Activated CD4-positive, alpha-beta T cell treated with anti-CD3 and anti-CD28 coated beads, Interleukin-2, amount 50 U/mL, for 4 hours (primary cell): ENCODE measurements around the gene MED8.
A peak's percentile ranks its signal among the peaks of the same experiment; 100 is the strongest.
"Not testable (repeated sequence)": the region's sequence is repeated elsewhere in the genome, so short reads cannot be mapped to it uniquely, and the experiment has no call there.

ENCODE experiments used
- DNase-seq, 2 experiments: peaks; one replicate each; pipeline ENCODE4 v3.0.0-alpha.2; 2020

The MED8 gene

DNA sequence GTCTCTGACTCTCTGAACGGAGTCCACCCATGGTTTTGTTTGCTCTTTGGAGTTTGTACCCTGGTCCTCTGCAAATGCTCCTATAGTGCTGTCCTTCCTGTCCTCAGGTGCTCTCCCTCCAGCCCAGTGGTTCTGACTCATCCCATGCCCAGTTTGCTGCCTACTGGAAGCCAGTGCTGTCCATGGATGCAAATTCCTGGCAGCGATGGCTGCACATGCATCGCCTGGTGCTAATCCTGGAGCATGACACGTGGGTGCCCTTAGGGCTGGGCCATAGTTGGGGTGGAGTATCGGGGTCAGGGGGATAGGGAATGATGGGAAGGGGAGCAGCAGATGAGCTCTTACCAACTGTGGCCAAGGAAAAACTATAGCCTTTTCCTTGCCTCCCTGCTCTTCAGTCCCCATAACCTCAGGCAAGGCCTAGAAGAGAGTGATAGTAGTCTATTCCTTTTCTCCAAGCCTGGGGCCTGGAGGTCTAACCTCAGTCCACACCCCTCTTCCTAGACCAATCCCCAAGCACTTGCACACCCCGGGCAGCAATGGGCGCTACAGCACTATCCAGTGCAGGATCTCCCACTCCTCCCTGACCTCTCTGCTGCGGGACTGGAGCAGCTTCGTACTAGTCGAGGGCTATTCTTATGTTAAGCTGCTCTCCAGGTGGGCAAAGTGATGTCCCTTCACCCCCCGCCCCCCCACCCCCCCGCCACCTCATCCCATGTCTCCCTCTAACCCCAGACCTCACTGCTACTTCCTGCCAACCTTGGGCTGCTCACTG lies 32.6 kb upstream of the MED8 start:
- DNase-seq = no peak

DNA sequence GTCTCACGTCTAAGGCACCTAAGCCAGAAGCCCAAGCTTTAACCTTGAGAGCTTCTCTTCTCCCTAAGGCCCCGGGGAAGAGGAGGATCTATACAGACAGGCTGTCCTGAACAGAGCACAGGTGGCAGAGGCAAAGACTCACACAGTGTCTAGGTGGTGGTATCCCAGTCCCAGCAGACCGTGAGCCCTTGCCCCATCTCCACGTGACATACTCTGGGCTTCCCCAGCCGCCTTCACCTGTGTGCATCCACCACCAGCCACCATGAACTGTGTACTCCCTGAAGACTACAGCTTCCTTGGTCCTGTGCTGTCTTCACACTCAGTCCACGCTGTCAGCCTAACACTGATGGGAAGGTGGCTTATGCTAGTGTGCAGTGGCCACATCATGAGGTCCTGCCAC lies 31.8 kb upstream of the MED8 start:
- no peak for DNase-seq

DNA sequence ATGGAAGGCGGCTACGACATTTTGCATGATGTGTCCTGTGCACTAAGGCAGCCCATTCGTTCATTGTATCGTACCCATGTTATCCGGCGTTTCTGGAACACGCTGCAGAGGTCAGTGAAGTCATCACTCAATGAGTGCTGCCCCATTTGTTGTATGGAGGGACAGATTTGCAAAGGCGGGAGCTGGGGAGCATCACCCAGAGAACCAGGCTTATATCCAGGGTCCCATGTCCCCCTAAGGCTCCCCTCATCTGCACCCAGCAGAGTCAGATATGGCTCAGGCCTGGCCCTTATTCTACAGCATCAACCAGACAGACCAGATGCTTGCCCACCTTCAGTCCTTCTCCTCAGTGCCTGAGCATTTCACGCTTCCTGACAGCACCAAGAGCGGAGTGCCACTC lies 31.3 kb upstream of the MED8 start:
- DNase-seq = no peak

DNA sequence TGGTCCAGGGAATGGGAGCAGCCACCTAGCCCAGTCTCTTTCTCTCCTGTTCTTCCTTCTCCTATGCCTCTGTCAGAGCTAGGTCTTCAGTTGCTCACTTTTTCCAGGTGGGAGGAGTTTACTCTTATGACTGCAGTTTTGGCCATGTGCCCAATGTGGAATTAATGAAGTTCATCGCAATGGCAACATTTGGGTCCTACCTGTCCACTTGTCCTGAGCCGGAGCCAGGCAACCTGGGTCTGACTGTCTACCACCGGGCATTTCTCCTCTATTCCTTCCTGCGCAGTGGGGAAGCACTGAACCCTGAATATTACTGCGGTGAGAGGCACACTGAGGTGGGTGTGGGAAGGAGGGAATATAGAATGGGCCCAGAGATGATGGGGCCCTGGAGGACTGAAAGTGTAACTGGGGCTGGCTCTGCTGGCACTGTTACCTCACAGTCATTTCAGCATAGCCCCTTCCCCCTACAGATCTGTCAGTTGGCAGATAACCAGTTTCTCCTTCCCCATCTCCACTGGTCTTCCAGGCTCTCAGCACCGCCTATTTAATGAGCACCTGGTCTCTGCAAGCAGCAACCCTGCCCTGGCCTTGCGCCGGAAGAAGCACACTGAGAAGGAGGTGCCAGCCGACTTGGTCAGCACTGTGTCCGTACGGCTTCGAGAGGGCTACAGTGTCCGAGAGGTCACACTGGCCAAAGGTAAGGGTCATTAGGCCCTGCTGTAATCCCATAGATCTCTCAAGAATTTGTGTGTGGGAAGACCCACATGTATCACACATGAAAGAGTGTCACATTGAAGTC lies 30.2 kb upstream of the MED8 start:
- DNase-seq = no peak

DNA sequence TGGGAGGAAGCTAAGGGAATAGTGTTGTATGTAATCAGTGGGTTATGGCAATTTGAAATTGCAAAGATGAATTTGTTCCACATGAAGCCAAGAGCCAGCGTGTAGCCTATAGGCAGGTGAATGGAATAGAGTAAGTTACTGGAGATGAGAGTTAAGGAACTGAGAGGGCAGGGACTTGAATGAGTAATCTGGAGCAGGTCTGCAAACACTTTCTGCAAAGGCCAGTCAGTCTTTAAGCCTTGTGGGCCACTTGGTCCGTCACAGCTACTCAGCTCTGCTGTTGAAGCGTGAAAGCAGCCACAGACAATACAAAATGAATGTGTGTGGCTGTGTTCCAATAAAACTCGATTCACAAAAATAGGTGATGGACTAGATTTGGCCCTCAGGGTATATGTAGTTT lies 29.3 kb upstream of the MED8 start:
- DNase-seq = no peak

DNA sequence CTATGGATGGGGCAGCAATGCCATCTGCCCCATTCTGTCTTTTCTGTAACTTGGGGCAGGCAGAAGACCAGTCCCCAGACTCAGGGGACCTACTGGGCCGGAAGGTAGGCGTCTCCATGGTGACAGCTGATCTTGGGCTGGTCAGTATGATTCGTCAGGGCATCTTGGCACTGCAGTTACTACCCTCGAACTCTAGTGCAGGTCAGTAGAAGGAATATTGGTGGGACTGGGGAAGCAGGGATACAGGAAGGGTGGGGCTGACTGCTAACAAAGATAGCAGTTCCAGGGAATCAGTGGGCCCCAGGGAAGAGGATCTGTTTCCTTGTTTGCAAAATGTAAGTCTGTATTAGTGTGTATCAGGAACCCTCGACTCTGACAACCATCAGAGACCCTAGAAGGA lies 26.3 kb upstream of the MED8 start:
- DNase-seq = no peak

DNA sequence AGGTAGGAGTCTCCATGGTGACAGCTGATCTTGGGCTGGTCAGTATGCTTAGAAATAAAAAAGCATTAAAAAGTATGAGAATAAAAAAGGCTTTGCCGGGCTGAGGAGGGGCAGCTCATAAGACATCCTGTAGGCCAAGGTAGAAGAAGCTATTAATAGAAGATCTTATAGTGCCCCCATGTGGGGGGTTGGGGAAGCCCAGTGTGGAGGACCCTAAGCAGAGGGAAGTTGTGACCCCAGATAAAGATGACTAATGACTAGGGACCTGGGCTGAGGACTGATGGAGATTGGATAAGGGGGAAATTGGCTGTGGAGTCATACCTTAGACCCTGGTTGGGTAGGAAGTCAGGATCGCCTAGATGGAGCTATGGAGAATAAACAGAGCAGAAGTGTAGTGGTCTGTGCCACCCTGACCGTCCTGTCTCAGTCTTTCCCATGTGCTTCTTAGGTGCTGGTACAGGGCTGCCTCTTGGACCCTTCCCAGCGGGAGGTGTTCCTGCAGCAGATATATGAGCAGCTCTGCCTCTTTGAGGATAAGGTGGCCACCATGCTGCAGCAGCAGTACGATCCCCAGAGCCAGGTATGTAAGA lies 25.1 kb upstream of the MED8 start:
- DNase-seq = peak; percentile 56 to 61

DNA sequence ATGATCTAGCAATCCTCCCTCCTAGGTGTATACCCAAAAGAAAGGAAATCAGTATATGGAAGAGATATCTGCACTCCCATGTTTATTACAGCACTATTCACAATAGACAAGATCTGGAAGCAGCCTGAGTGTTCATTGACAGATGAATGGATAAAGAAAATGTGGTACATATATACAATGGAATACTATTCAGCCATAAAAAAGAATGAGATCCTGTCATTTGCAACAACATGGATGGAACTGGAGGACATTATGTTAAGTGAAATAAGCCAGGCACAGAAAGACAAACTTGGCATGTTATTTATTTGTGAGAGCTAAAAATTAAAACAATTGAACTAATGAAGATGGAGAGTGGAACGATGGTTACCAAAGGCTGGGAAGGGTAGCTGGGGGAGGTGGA lies 23.8 kb upstream of the MED8 start:
- not testable (repeated sequence) for DNase-seq

DNA sequence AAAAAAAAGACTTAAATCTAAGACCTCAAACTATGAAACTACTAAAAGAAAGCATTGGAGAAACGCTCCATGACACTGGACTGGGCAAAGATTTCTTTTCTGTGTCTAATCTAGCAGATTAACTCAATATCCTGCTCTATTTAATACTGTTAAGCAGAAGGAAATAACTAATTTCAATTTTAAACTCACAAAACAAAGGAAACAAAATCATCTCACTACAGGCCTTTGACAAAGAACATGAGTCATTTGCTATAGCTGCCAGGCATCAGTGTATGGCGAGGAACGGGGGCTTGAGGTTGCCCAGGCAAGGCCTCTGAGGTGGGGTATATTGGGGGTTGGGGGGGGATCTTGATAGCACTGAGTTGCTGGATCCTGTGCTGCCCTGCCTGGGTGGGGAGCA lies 21.0 kb upstream of the MED8 start:
- no peak for DNase-seq

DNA sequence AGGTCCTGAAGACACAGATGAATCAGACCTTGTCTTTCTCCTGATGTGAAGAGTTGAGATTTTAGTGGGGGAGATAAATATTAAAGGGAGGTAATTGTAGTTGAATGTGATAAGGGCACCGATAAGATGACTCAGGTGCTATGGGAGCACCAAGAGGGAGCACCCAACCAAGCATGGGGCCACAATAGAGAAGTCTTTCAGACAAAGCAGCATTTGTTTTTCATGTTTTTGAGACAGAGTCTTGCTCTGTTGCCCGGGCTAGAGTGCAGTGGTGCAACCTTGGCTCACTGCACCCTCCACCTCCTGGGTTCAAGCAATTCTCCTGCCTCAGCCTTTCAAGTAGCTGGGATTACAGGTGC lies 16.3 kb upstream of the MED8 start:
- no peak for DNase-seq

DNA sequence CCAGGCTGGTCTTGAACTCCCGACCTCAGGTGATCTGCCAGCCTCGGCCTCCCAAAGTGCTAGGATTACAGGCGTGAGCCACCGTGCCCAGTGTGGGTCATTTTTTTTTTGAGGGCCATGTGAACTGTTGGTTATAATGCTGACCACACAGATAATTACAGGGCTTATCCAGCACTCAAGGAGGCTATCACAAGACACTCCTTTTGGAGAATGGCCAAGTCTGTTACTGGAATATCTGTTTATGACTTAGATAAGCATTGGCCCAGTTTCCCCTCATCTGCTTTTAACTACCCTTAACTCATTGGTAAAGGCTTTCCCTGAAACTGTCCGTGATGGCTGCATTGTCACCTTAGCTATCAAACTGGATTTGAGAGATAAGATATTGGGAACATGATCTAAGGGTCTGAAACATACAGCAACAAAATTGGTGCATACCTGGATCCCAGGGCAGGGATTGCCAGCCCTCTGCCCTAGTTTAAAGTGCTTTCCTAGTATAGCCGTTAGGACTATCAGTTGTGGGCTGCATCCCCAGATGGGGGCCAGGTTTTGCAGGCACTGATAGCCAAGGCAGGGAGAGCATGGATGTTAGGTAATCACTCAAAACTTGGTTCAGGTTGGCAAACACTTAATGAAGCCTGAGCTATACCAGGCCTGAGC lies 15.7 kb upstream of the MED8 start:
- DNase-seq = no peak

DNA sequence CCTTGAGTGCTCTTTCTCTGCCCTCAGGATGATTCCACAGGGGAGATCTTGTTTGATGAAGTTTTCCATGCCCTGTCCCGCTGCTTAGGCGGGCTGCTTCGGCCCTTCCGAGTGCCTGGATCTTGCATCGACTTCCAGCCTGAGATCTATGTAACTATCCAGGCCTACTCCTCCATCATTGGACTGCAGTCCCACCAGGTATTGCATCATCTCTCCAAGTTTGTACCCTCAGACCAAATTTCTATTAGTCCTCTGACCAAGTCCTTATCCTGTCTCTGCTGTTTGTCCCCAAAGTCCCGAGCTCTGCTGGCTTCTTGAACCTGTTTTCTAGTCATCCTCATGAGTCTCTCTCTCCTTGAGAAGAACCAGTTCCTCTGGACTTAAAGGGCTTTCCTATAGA lies 14.8 kb upstream of the MED8 start:
- no peak for DNase-seq

DNA sequence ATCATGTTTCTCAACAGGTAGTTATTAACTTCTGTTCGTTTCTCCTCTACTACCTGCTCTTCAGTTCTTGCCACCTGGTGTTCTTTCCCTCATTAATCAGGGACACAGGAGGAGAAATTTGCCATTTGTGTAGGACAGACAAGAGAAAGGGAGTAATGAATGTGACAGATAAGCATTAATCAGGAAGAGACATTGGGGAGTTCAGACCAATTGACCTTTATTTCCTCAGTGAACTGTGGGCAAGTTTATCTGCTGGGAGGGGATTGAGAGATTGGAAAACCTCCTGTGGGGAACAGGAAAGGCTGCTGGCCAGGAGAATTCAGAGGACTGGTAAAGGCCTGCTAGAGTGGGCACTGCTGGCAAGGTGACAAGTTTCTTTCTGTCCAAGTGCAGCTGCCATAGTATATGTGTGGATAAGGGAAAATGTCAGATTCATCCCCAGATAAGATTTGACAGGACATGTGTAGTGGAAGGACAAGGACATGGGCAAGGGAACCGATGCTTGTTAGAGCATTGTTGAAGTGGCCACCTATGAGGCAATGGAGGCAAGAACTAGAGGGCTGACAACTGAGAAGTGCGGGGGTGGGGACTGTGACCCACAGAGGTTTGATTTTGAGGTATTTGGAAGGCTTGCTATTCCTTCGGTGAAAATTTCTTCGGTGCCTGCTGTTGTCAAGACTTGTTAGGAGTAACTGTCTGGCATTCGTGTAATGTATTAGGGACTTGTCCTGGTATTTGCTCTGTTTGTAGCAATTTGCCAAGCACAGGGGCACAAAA lies 12.7 kb upstream of the MED8 start:
- no peak for DNase-seq

DNA sequence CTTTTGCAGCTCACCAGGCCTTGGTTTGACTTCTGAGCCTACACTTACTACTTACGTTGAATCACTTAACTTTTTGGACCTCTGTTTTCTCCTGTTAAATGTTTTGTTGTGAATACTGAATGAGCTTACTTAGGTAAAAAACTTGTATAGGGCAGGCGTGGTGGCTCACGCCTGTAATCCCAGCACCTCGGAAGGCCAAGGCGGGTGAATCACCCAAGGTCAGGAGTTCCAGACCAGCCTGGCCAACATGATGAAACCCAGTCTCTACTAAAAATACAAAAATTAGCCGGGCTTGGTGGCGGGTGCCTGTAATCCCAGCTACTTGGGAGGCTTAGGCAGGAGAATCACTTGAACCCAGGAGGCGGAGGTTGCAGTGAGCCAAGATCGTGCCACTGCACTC lies 10.8 kb upstream of the MED8 start:
- DNase-seq = not testable (repeated sequence)

DNA sequence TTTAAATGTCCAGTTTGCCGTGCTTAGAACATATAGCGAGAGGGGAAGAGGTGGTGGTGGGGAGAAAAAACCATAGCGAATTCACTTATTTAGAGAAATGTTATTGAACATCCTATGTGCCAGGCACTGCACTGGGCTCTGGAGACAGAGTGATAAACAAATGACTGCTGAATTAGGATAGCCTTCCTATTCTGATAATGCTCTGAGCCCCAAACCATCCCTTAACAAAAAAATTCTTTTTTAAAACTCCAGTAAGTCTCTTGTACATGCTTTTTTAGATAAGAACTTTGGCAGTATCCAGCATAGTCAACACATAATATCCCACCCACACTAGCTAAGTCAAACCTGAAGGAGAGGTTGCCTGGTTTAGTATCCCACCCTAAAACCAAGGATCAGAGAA lies 8.6 kb upstream of the MED8 start:
- DNase-seq = no peak

DNA sequence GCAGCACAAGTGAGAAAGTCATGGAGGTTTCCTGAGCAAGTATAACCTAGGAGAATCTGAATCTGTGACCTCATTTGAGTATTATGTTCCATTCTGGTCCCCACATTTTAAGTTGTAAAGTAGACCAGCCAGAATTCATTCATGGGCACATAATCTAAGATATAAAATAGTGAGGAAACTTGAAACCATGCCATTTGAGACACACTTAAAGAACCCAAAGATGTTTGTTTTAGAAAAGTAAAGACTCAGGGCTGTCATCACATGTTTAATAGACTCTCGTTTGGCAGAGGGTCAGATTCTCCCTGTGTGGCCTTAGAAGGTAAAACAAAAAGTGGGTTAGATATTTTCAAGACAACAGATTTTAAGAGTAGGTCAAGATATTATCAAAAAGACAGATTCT lies 6.5 kb upstream of the MED8 start:
- DNase-seq = no peak

DNA sequence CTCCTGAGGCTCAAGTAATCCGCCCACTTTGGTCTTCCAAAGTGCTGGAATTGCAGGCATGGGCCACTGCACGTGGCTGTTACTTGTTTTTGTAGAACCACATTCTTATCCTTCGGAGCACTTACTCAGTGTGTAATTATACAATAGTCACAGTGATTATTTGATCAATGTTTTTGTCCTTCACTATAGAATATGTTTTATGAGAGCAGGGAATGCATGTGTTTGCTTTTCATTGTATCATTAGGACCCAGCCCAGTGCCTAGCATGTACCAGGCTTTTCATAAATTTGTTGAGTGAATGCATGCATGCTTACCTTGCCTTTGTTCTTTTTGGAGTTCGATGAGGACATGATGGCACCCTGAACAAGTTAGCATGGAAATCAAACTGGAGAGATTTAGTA lies 5.9 kb upstream of the MED8 start:
- no peak for DNase-seq

DNA sequence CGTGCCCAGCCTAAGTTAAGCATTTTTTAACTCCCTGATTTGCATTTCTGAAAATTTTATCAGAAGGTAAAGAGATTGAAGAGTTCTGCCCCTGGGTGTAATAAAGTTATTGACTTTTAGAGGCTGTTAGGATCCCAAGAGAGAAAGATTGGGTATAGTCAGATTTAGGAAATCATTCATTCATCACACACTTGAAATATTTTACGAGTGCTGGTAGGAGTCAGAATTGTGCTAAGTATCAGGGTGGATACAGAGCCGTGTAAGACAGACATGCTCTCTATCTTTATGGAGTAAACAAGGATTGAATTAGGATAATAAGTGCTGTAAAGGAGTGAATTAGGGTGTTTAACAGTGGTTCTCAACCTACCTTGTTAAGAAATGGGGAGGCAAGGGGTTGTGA lies 3.1 kb upstream of the MED8 start:
- DNase-seq = no peak

DNA sequence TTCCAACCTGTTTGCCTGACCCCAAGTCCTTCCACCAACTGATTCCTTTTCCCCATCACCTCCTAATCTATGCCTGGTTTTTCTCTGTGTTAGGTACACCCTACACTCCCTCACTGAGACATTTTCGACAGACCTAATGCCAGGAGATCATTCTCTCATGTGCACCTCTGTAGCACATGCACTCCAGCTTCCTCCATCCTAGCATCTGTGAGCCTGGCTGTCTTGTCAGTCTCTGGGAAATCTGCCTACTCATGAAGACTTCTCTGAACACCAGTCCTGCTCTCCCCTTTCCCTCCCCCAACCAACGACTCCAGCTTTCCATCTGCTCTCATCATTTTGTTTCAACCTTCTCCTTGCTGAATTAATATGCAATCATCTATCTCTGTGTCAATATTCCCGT lies 987 bp downstream of the MED8 start:
- DNase-seq = no peak

DNA sequence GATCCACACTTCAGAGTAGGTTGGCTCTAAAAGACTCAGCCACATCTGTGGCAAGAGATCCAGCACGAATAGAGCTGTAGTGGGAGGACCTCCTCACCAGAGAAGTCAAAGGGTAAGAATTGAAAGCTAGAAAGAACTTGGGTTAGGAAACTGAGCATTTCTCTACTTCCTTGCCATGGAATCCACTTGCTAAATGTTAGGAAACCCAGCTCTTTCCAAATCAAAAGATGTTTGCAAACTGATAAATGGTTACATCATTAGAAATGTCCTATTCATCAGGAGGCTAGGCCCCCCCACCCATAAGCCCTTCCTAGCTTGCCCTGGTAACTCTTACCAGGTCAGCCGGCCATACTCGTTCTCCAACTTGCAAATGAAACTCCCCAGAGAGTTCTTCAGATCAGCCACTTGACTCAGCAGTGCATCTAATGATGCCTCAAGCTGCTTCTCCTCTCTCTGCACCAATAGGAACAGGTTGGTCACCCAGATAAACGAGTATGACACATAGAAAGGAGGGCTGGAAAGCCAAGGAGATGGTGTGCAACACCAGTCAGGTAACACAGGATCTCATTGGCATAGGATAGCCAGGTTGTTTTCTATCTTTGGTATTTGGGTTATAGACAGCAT lies 1.5 kb downstream of the MED8 start:
- DNase-seq = no peak

DNA sequence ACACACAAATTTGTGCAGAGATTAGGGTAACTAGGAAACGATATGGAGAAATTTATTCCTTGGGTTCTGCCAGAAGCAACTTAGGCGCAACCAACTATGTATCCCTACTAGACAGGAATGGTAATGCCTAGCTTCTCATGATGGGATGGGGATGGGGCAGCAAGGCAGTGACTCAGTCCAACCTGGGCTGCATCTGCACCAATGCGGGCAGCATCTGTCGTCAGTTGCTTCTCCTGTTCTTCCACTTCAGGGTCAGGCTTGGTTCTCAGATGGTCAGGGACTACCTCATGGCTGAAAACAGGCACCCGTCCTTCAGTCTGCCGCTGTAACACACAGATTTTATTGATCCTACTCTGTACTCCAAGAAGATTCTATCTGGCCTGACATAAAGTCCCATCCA lies 2.9 kb downstream of the MED8 start:
- DNase-seq = no peak

DNA sequence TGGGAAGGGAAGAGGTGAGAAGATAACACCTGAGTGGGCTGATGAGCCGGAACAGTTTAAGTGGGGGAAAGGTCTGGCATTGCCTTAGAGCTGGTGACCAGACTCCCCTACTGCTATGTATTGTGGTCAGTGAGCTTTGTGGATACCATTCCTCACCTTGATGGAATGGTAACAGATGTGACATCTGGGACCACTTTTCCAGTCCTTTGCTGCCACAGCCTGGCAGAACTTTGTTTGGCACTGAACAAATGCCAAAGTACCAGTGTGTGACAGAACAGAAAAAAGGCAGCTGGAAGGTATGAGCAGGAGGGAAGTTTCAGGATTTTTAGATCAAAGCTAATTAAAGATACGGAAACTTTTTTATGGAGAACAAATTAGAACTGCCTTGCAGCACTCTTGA lies 6.2 kb downstream of the MED8 start:
- DNase-seq = no peak
